K562 (cell line): ENCODE results near the gene PSORS1C2. TPM values are rescaled to one million over a fixed set of nuclear protein-coding genes. Genes with fewer than 3 reads are reported as not detected.

Experiments used
- CCAR2 ChIP-seq: fragments of 200-400 bp; formaldehyde crosslinking; IDR thresholded peaks from 2 replicates; pipeline ENCODE4 v1.6.1; 2017; ENCODE audit warnings: mild to moderate bottlenecking, low read depth, low read length
- CHCHD3 ChIP-seq: fragments of 250-450 bp; sonication (Bioruptor Pico); IDR thresholded peaks from 2 replicates; pipeline ENCODE4 v2.1.2; 2022; ENCODE audit warnings: mild to moderate bottlenecking
- HDGF ChIP-seq: fragments of 450-650 bp; IDR thresholded peaks from 2 replicates; pipeline ENCODE4 v1.6.1; 2016
- KLF1 ChIP-seq: fragments of 450-650 bp; IDR thresholded peaks from 2 replicates; pipeline ENCODE4 v1.6.1; 2016; ENCODE audit warnings: missing genetic modification characterization, missing compliant biosample characterization
- MTA3 ChIP-seq: fragments of 450-650 bp; formaldehyde crosslinking; IDR thresholded peaks from 2 replicates; pipeline ENCODE4 v1.6.1; 2017; ENCODE audit warnings: mild to moderate bottlenecking, borderline replicate concordance
- PTTG1 ChIP-seq: fragments of 450-650 bp; IDR thresholded peaks from 2 replicates; pipeline ENCODE4 v1.6.1; 2016; ENCODE audit warnings: low read depth, mild to moderate bottlenecking, missing genetic modification characterization, missing compliant biosample characterization
- RBM39 ChIP-seq: fragments of 200-400 bp; formaldehyde crosslinking; optimal IDR thresholded peaks from 2 replicates; pipeline ENCODE3; 2018; ENCODE audit warnings: low read depth, low read length
- SRF ChIP-seq, 2 experiments: fragments of 250-450, 450-650 bp in 1 of 2; sonication (Bioruptor Pico) in 1 of 2; sonication (generic) in 1 of 2; formaldehyde crosslinking; IDR thresholded peaks; 2 replicates each; pipeline versions ENCODE4 v1.5.0 to v1.5.1; 2020 to 2022; ENCODE audit warnings: mild to moderate bottlenecking in 1 of 2, missing genetic modification reagents in 1 of 2
- YY1 ChIP-seq, 3 experiments: IDR thresholded peaks; 2 replicates each; pipeline ENCODE4 v1.6.1; 2011; ENCODE audit warnings: low read length in 2 of 3, mild to moderate bottlenecking in 2 of 3, moderate library complexity in 2 of 3, borderline replicate concordance in 1 of 3, control low read depth in 1 of 3, low read depth in 1 of 3; ENCODE audit not compliant: insufficient read depth in 3 of 3, insufficient replicate concordance in 2 of 3, control insufficient read depth in 1 of 3, insufficient read length in 1 of 3; ENCODE audit errors: extremely low read depth in 1 of 3
- ZNF140 ChIP-seq: fragments of 250-450 bp; sonication (Bioruptor Pico); IDR thresholded peaks from 2 replicates; pipeline ENCODE4 v1.8.0; 2021; ENCODE audit warnings: moderate library complexity, mild to moderate bottlenecking, inconsistent platforms
- ZNF175 ChIP-seq: fragments of 200-800 bp; sonication (Bioruptor generic); IDR thresholded peaks from 2 replicates; pipeline ENCODE4 v1.6.1; 2016; ENCODE audit warnings: low read depth, mild to moderate bottlenecking, missing genetic modification characterization, missing compliant biosample characterization
- polyA plus RNA-seq, 8 experiments: library from polyadenylated mRNA; depleted of rRNA in 4 of 8; stranded (reverse) in 5 of 8; unstranded in 3 of 8; fragments of >200 nt; fragmentation: Nextera tagmentation in 2 of 8; fragmentation: Illumina TruSeq in 1 of 8; extraction: Ambion mirVana in 2 of 8; extraction: Trizol in 1 of 8; gene quantifications; 2 replicates each; pipeline versions ENCODE4 v1.2.1 to v1.2.3, GENCODE V29; 2011 to 2014; ENCODE audit warnings: inconsistent platforms in 1 of 8, missing spikeins in 1 of 8
- total RNA-seq, 7 experiments: library from RNA; depleted of rRNA in 6 of 7; stranded (reverse); fragments of >200 nt in 6 of 7; fragmentation: Illumina TruSeq in 2 of 7; extraction: Trizol in 2 of 7; gene quantifications; 2 replicates each; pipeline versions ENCODE4 v1.2.1 to v1.2.3, GENCODE V29; 2011 to 2021; ENCODE audit warnings: low replicate concordance in 1 of 7
- TF ChIP-seq, protein P1 (sequence below): fragments of 250-450 bp; sonication (Bioruptor Pico); IDR thresholded peaks from 2 replicates; pipeline ENCODE4 v1.5.0; 2020; ENCODE audit warnings: mild to moderate bottlenecking
- TF ChIP-seq, protein P2 (sequence below), 2 experiments: fragments of 450-650 bp; IDR thresholded peaks; 2 replicates each; pipeline ENCODE4 v1.6.1; 2016
- TF ChIP-seq, protein P3 (sequence below): sonication (generic); formaldehyde crosslinking; IDR thresholded peaks from 2 replicates; pipeline ENCODE4 v1.8.1; 2023; ENCODE audit warnings: mild to moderate bottlenecking, missing genetic modification reagents
- TF ChIP-seq, protein P4 (sequence below), 2 experiments: fragments of 250-450 bp in 1 of 2; fragments of 450-650 bp in 1 of 2; sonication (Bioruptor Pico) in 1 of 2; IDR thresholded peaks; 2 replicates each; pipeline versions ENCODE4 v1.6.1 to v1.8.0; 2016 to 2021; ENCODE audit warnings: mild to moderate bottlenecking in 2 of 2, moderate library complexity in 2 of 2, missing compliant biosample characterization in 1 of 2, missing genetic modification characterization in 1 of 2

The PSORS1C2 gene
- total and polyA plus RNA-seq, 9 of the 15 experiments (the other 6 are each of a cell fraction or from before 2014, with no cell fraction given), result not detected

DNA sequence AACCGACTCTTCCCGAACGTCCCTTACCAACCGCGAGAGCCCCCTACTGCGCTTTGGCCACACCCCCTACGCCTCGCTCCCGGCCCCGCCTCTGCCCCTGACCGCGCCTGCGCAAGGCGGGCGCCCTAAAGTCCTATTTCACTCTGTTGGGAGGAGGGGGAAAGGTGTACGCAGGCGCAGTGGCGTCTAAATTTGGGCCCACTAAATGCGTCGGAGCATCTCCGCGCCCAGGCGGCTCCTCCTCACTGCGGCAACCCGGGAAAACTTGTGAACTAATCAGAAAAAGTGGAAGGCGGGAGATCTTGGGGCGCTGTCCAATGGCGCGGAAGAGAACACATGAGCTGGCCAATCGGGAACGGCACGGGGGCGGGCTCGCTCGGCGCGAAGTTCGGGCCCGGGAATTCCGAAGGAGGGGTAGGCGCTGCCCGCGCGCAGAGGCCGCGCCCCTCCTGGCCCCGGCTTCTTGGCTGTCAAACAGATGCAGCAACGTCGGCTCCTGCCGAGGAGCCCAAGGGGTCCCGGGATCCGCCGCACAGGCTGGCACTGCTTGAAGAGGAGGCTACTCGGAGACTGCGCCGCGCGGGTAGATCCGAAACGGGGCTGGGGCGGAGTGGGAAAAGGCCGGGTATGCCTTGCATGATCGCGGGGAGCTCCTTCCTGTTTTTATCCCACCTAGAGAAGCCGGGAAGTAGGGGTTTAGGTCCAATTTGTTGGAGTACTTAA is 19.4 kb upstream of the PSORS1C2 start, which contains the start of gene TCF19 (continued):
- TF ChIP-seq, protein P1, sequence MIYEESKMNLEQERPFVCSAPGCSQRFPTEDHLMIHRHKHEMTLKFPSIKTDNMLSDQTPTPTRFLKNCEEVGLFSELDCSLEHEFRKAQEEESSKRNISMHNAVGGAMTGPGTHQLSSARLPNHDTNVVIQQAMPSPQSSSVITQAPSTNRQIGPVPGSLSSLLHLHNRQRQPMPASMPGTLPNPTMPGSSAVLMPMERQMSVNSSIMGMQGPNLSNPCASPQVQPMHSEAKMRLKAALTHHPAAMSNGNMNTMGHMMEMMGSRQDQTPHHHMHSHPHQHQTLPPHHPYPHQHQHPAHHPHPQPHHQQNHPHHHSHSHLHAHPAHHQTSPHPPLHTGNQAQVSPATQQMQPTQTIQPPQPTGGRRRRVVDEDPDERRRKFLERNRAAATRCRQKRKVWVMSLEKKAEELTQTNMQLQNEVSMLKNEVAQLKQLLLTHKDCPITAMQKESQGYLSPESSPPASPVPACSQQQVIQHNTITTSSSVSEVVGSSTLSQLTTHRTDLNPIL (CRISPR knock-in tag), result no peak
- TF ChIP-seq SRF (CRISPR knock-in tag; IDR thresholded peaks at IDR 0.05) (peak in 1 of 2 experiments; percentile 71; a peak in 2 of 4 replicates), ZNF175 (CRISPR knock-in tag) (no peak), KLF1 (no peak), MTA3 (peak; percentile 86; the same call in 1 of the 2 replicates), YY1 (IDR thresholded peaks at IDR 0.05; ENCODE audit: borderline replicate concordance in 1 of 3, control insufficient read depth in 1 of 3, extremely low read depth in 1 of 3, insufficient read depth in 3 of 3, insufficient read length in 1 of 3, insufficient replicate concordance in 2 of 3, low read depth in 1 of 3, low read length in 2 of 3) (no peak), ZNF140 (no peak), CHCHD3 (CRISPR knock-in tag) (no peak), HDGF (no peak), PTTG1 (no peak), RBM39 (no peak), CCAR2 (no peak)
- TF ChIP-seq, protein P2, sequence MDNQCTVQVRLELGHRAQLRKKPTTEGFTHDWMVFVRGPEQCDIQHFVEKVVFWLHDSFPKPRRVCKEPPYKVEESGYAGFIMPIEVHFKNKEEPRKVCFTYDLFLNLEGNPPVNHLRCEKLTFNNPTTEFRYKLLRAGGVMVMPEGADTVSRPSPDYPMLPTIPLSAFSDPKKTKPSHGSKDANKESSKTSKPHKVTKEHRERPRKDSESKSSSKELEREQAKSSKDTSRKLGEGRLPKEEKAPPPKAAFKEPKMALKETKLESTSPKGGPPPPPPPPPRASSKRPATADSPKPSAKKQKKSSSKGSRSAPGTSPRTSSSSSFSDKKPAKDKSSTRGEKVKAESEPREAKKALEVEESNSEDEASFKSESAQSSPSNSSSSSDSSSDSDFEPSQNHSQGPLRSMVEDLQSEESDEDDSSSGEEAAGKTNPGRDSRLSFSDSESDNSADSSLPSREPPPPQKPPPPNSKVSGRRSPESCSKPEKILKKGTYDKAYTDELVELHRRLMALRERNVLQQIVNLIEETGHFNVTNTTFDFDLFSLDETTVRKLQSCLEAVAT (IDR thresholded peaks at IDR 0.05), result peak in 1 of 2 experiments; percentile 69; a peak in 1 of 4 replicates
- TF ChIP-seq, protein P3, sequence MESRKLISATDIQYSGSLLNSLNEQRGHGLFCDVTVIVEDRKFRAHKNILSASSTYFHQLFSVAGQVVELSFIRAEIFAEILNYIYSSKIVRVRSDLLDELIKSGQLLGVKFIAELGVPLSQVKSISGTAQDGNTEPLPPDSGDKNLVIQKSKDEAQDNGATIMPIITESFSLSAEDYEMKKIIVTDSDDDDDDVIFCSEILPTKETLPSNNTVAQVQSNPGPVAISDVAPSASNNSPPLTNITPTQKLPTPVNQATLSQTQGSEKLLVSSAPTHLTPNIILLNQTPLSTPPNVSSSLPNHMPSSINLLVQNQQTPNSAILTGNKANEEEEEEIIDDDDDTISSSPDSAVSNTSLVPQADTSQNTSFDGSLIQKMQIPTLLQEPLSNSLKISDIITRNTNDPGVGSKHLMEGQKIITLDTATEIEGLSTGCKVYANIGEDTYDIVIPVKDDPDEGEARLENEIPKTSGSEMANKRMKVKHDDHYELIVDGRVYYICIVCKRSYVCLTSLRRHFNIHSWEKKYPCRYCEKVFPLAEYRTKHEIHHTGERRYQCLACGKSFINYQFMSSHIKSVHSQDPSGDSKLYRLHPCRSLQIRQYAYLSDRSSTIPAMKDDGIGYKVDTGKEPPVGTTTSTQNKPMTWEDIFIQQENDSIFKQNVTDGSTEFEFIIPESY (CRISPR knock-in tag), result no peak
- TF ChIP-seq, protein P4, sequence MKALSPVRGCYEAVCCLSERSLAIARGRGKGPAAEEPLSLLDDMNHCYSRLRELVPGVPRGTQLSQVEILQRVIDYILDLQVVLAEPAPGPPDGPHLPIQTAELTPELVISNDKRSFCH (CRISPR knock-in tag; IDR thresholded peaks at IDR 0.05), result no peak
- TF ChIP-seq, protein P4 (tag; IDR thresholded peaks at IDR 0.05), result no peak
